ENCODE results near the gene SGO2.
"Not testable (repeated sequence)": the region's sequence is repeated elsewhere in the genome, so short reads cannot be mapped to it uniquely, and the experiment has no call there.

Gene SGO2

GRCh38 chr2:200599206-200599605, 73.2 kb downstream of the SGO2 start:
- no peak overlapping the region for H3K4me3 ChIP-seq (ENCODE audit: low read length)
- H3K9me3 ChIP-seq (ENCODE audit: control insufficient read depth, low read depth, low read length), result no peaks in the 10 kb centered on the region
- H3K27ac ChIP-seq (ENCODE audit: low read length), result no peak overlapping the region
- no peaks in the 10 kb centered on the region for H3K27me3 ChIP-seq (ENCODE audit: control insufficient read depth, insufficient read depth, low read length)
- H3K36me3 ChIP-seq (ENCODE audit: control insufficient read depth, low read depth, low read length), result no peaks in the 10 kb centered on the region
- H3K4me1 ChIP-seq (ENCODE audit: control insufficient read depth, low read depth, low read length), result no peaks in the 10 kb centered on the region
- no peak overlapping the region for H3K9ac ChIP-seq (ENCODE audit: low read length)

GRCh38 chr2:200600549-200601225, 74.7 kb downstream of the SGO2 start:
- Histone ChIP-seq H3K4me3 (ENCODE audit: low read length) (no peak overlapping the region), H3K9ac (ENCODE audit: low read length) (no peak overlapping the region), H3K27ac (ENCODE audit: low read length) (no peak overlapping the region), H3K36me3 (ENCODE audit: control insufficient read depth, low read depth, low read length) (no peaks in the 10 kb centered on the region), H3K9me3 (ENCODE audit: control insufficient read depth, low read depth, low read length) (no peaks in the 10 kb centered on the region), H3K27me3 (ENCODE audit: control insufficient read depth, insufficient read depth, low read length) (no peaks in the 10 kb centered on the region), H3K4me1 (ENCODE audit: control insufficient read depth, low read depth, low read length) (no peaks in the 10 kb centered on the region)

GRCh38 chr2:200602584-200602983, 76.6 kb downstream of the SGO2 start:
- H3K36me3 ChIP-seq (ENCODE audit: control insufficient read depth, low read depth, low read length), result no peaks in the 10 kb centered on the region
- no peaks in the 10 kb centered on the region for H3K4me1 ChIP-seq (ENCODE audit: control insufficient read depth, low read depth, low read length)
- H3K9me3 ChIP-seq (ENCODE audit: control insufficient read depth, low read depth, low read length), result no peaks in the 10 kb centered on the region
- H3K9ac ChIP-seq (ENCODE audit: low read length), result no peak overlapping the region
- H3K27ac ChIP-seq (ENCODE audit: low read length), result no peak overlapping the region
- H3K27me3 ChIP-seq (ENCODE audit: control insufficient read depth, insufficient read depth, low read length), result no peaks in the 10 kb centered on the region
- H3K4me3 ChIP-seq (ENCODE audit: low read length), result no peak overlapping the region

- no peaks in the 10 kb centered on the region for H3K4me1 ChIP-seq (ENCODE audit: control insufficient read depth, low read depth, low read length)
- H3K9ac ChIP-seq (ENCODE audit: low read length), result no peak overlapping the region
- no peak overlapping the region for H3K4me3 ChIP-seq (ENCODE audit: low read length)
- H3K27ac ChIP-seq (ENCODE audit: low read length), result no peak overlapping the region
- no peaks in the 10 kb centered on the region for H3K36me3 ChIP-seq (ENCODE audit: control insufficient read depth, low read depth, low read length)
- no peaks in the 10 kb centered on the region for H3K9me3 ChIP-seq (ENCODE audit: control insufficient read depth, low read depth, low read length)
- no peaks in the 10 kb centered on the region for H3K27me3 ChIP-seq (ENCODE audit: control insufficient read depth, insufficient read depth, low read length)
Measured at GRCh38 chr2:200603972-200604371, 78.0 kb downstream of the SGO2 start.

- Histone ChIP-seq H3K36me3 (ENCODE audit: control insufficient read depth, low read depth, low read length) (no peaks in the 10 kb centered on the region), H3K4me1 (ENCODE audit: control insufficient read depth, low read depth, low read length) (no peaks in the 10 kb centered on the region), H3K27ac (ENCODE audit: low read length) (no peak overlapping the region), H3K9me3 (ENCODE audit: control insufficient read depth, low read depth, low read length) (no peaks in the 10 kb centered on the region), H3K27me3 (ENCODE audit: control insufficient read depth, insufficient read depth, low read length) (no peaks in the 10 kb centered on the region), H3K4me3 (ENCODE audit: low read length) (no peak overlapping the region), H3K9ac (ENCODE audit: low read length) (no peak overlapping the region)
Measured at GRCh38 chr2:200604571-200605255, 78.7 kb downstream of the SGO2 start.

- Histone ChIP-seq H3K9me3 (ENCODE audit: control insufficient read depth, low read depth, low read length) (no peaks in the 10 kb centered on the region), H3K4me3 (ENCODE audit: low read length) (no peak overlapping the region), H3K4me1 (ENCODE audit: control insufficient read depth, low read depth, low read length) (no peaks in the 10 kb centered on the region), H3K9ac (ENCODE audit: low read length) (no peak overlapping the region), H3K36me3 (ENCODE audit: control insufficient read depth, low read depth, low read length) (no peaks in the 10 kb centered on the region), H3K27ac (ENCODE audit: low read length) (no peak overlapping the region), H3K27me3 (ENCODE audit: control insufficient read depth, insufficient read depth, low read length) (no peaks in the 10 kb centered on the region)
Measured at GRCh38 chr2:200608341-200609027, 82.5 kb downstream of the SGO2 start.

- Histone ChIP-seq H3K4me3 (ENCODE audit: low read length) (no peak overlapping the region), H3K9me3 (ENCODE audit: control insufficient read depth, low read depth, low read length) (no peaks in the 10 kb centered on the region), H3K36me3 (ENCODE audit: control insufficient read depth, low read depth, low read length) (no peaks in the 10 kb centered on the region), H3K27me3 (ENCODE audit: control insufficient read depth, insufficient read depth, low read length) (no peaks in the 10 kb centered on the region), H3K9ac (ENCODE audit: low read length) (no peak overlapping the region), H3K4me1 (ENCODE audit: control insufficient read depth, low read depth, low read length) (no peaks in the 10 kb centered on the region), H3K27ac (ENCODE audit: low read length) (no peak overlapping the region)
Measured at GRCh38 chr2:200609028-200609614, 83.1 kb downstream of the SGO2 start.

- H3K9me3 ChIP-seq (ENCODE audit: control insufficient read depth, low read depth, low read length); H3K27ac ChIP-seq (ENCODE audit: low read length); H3K9ac ChIP-seq (ENCODE audit: low read length); H3K4me1 ChIP-seq (ENCODE audit: control insufficient read depth, low read depth, low read length); H3K4me3 ChIP-seq (ENCODE audit: low read length); H3K27me3 ChIP-seq (ENCODE audit: control insufficient read depth, insufficient read depth, low read length); H3K36me3 ChIP-seq (ENCODE audit: control insufficient read depth, low read depth, low read length): not testable (repeated sequence)
Measured at GRCh38 chr2:200610217-200610616, 84.2 kb downstream of the SGO2 start.

GRCh38 chr2:200613692-200614091, 87.7 kb downstream of the SGO2 start:
- no peak overlapping the region for H3K4me3 ChIP-seq (ENCODE audit: low read length)
- H3K27me3 ChIP-seq (ENCODE audit: control insufficient read depth, insufficient read depth, low read length), result no peaks in the 10 kb centered on the region
- H3K4me1 ChIP-seq (ENCODE audit: control insufficient read depth, low read depth, low read length), result no peaks in the 10 kb centered on the region
- no peaks in the 10 kb centered on the region for H3K9me3 ChIP-seq (ENCODE audit: control insufficient read depth, low read depth, low read length)
- H3K36me3 ChIP-seq (ENCODE audit: control insufficient read depth, low read depth, low read length), result no peaks in the 10 kb centered on the region
- H3K27ac ChIP-seq (ENCODE audit: low read length), result no peak overlapping the region
- H3K9ac ChIP-seq (ENCODE audit: low read length), result no peak overlapping the region

- H3K27ac ChIP-seq (ENCODE audit: low read length), result no peak overlapping the region
- no peaks in the 10 kb centered on the region for H3K36me3 ChIP-seq (ENCODE audit: control insufficient read depth, low read depth, low read length)
- no peaks in the 10 kb centered on the region for H3K4me1 ChIP-seq (ENCODE audit: control insufficient read depth, low read depth, low read length)
- no peak overlapping the region for H3K4me3 ChIP-seq (ENCODE audit: low read length)
- H3K27me3 ChIP-seq (ENCODE audit: control insufficient read depth, insufficient read depth, low read length), result no peaks in the 10 kb centered on the region
- H3K9me3 ChIP-seq (ENCODE audit: control insufficient read depth, low read depth, low read length), result no peaks in the 10 kb centered on the region
- no peak overlapping the region for H3K9ac ChIP-seq (ENCODE audit: low read length)
Measured at GRCh38 chr2:200614249-200614648, 88.2 kb downstream of the SGO2 start.

GRCh38 chr2:200615247-200615646, 89.2 kb downstream of the SGO2 start:
- Histone ChIP-seq H3K4me3 (ENCODE audit: low read length) (no peak overlapping the region), H3K36me3 (ENCODE audit: control insufficient read depth, low read depth, low read length) (no peaks in the 10 kb centered on the region), H3K9ac (ENCODE audit: low read length) (no peak overlapping the region), H3K9me3 (ENCODE audit: control insufficient read depth, low read depth, low read length) (no peaks in the 10 kb centered on the region), H3K4me1 (ENCODE audit: control insufficient read depth, low read depth, low read length) (no peaks in the 10 kb centered on the region), H3K27ac (ENCODE audit: low read length) (no peak overlapping the region), H3K27me3 (ENCODE audit: control insufficient read depth, insufficient read depth, low read length) (no peaks in the 10 kb centered on the region)
